H9 (cell line): ENCODE results near the gene ERICH6B. TPM values are rescaled to one million over a fixed set of nuclear protein-coding genes. Genes with fewer than 3 reads are reported as not detected.

ENCODE experiments used
- DNase-seq: peaks from one replicate; pipeline ENCODE4 v3.0.0-alpha.2; 2017
- H2AFZ ChIP-seq: one replicate; pipeline ENCODE4 v1.6.1; 2013; ENCODE audit warnings: mild to moderate bottlenecking, low read length, control low read depth, moderate library complexity
- H2AK5ac ChIP-seq: 2 replicates; pipeline ENCODE4 v1.6.1; 2013; ENCODE audit warnings: low read length, control low read depth, mixed read lengths; ENCODE audit not compliant: insufficient read length
- H2BK120ac ChIP-seq: one replicate; pipeline ENCODE4 v1.6.1; 2013; ENCODE audit warnings: low read depth, mild to moderate bottlenecking, low read length, control low read depth, inconsistent platforms; ENCODE audit not compliant: poor library complexity, severe bottlenecking
- H2BK12ac ChIP-seq: 2 replicates; pipeline ENCODE4 v1.6.1; 2013; ENCODE audit warnings: low read length, control low read depth, mixed read lengths, low read depth; ENCODE audit not compliant: insufficient read length
- H2BK15ac ChIP-seq: 2 replicates; pipeline ENCODE4 v1.6.1; 2013; ENCODE audit warnings: low read depth, low read length, control low read depth
- H2BK20ac ChIP-seq: one replicate; pipeline ENCODE4 v1.6.1; 2013; ENCODE audit warnings: low read depth, mild to moderate bottlenecking, low read length, control low read depth, inconsistent platforms; ENCODE audit not compliant: poor library complexity, severe bottlenecking
- H2BK5ac ChIP-seq: 2 replicates; pipeline ENCODE4 v1.6.1; 2013; ENCODE audit warnings: low read length, control low read depth, mixed read lengths; ENCODE audit not compliant: insufficient read length
- H3K14ac ChIP-seq: 2 replicates; pipeline ENCODE4 v1.6.1; 2013; ENCODE audit warnings: low read length, control low read depth; ENCODE audit not compliant: insufficient read depth
- H3K18ac ChIP-seq: 2 replicates; pipeline ENCODE4 v1.6.1; 2013; ENCODE audit warnings: low read depth, mild to moderate bottlenecking, mixed read lengths, low read length, control low read depth; ENCODE audit not compliant: insufficient read length
- H3K23ac ChIP-seq: 2 replicates; pipeline ENCODE4 v1.6.1; 2013; ENCODE audit warnings: low read length, control low read depth, mixed read lengths, low read depth; ENCODE audit not compliant: insufficient read length
- H3K23me2 ChIP-seq: 2 replicates; pipeline ENCODE4 v1.6.1; 2013; ENCODE audit warnings: low read depth, mild to moderate bottlenecking, mixed read lengths, low read length, control low read depth; ENCODE audit not compliant: insufficient read length, poor library complexity, severe bottlenecking
- H3K27ac ChIP-seq: 2 replicates; pipeline ENCODE4 v1.5.1; 2013; ENCODE audit warnings: low read length, control low read depth, mixed read lengths, low read depth; ENCODE audit not compliant: insufficient read length
- H3K27me3 ChIP-seq: 2 replicates; pipeline ENCODE4 v1.6.1; 2013; ENCODE audit warnings: low read length, control low read depth, inconsistent platforms; ENCODE audit not compliant: insufficient read depth
- H3K4ac ChIP-seq: 2 replicates; pipeline ENCODE4 v1.6.1; 2013; ENCODE audit warnings: low read depth, mild to moderate bottlenecking, control low read depth, inconsistent platforms, low read length, moderate library complexity
- H3K4me1 ChIP-seq: 2 replicates; pipeline ENCODE4 v1.6.1; 2013; ENCODE audit warnings: low read length, control low read depth, inconsistent platforms; ENCODE audit not compliant: insufficient read depth
- H3K4me2 ChIP-seq: 2 replicates; pipeline ENCODE4 v1.6.1; 2013; ENCODE audit warnings: low read length, control low read depth, mixed read lengths; ENCODE audit not compliant: insufficient read length, insufficient read depth
- H3K56ac ChIP-seq: 2 replicates; pipeline ENCODE4 v1.6.1; 2013; ENCODE audit warnings: low read depth, mild to moderate bottlenecking, mixed read lengths, low read length, control low read depth; ENCODE audit not compliant: insufficient read length
- H3K79me1 ChIP-seq: 2 replicates; pipeline ENCODE4 v1.6.1; 2013; ENCODE audit warnings: low read depth, mild to moderate bottlenecking, moderate library complexity, low read length, control low read depth, inconsistent platforms; ENCODE audit not compliant: insufficient read depth, poor library complexity, severe bottlenecking
- H3K79me2 ChIP-seq: 2 replicates; pipeline ENCODE4 v1.6.1; 2013; ENCODE audit warnings: low read length, control low read depth, inconsistent platforms; ENCODE audit not compliant: insufficient read depth
- H3K9ac ChIP-seq: 2 replicates; pipeline ENCODE4 v1.6.1; 2013; ENCODE audit warnings: low read length, control low read depth, mixed read lengths; ENCODE audit not compliant: insufficient read length; ENCODE audit errors: extremely low read depth
- H3K9me3 ChIP-seq: one replicate; pipeline ENCODE4 v1.6.1; 2013; ENCODE audit warnings: low read depth, low read length, inconsistent platforms; ENCODE audit not compliant: control insufficient read depth
- H3T11ph ChIP-seq: one replicate; pipeline ENCODE4 v1.6.1; 2013; ENCODE audit warnings: mild to moderate bottlenecking, low read length, control low read depth, inconsistent platforms
- H4K20me1 ChIP-seq: one replicate; pipeline ENCODE4 v1.6.1; 2013; ENCODE audit not compliant: control insufficient read depth, insufficient read length, insufficient read depth
- H4K5ac ChIP-seq: 2 replicates; pipeline ENCODE4 v1.6.1; 2013; ENCODE audit warnings: low read depth, mild to moderate bottlenecking, mixed read lengths, low read length, control low read depth; ENCODE audit not compliant: insufficient read length
- H4K8ac ChIP-seq: replicated peaks from 2 replicates; pipeline ENCODE4 v1.6.1; 2013; ENCODE audit warnings: low read length, control low read depth, mixed read lengths, low read depth; ENCODE audit not compliant: insufficient read length
- H4K91ac ChIP-seq: 2 replicates; pipeline ENCODE4 v1.6.1; 2013; ENCODE audit warnings: low read depth, mild to moderate bottlenecking, moderate library complexity, mixed read lengths, low read length, control low read depth; ENCODE audit not compliant: insufficient read length
- H3K27ac Mint-ChIP-seq, 3 experiments: 2 replicates in 2 of 3; 3 replicates in 1 of 3; pipeline ENCODE4 v1.8.0; 2020 to 2021; ENCODE audit warnings: mixed read lengths in 3 of 3, mild to moderate bottlenecking in 1 of 3, moderate library complexity in 1 of 3
- H3K27me3 Mint-ChIP-seq: 2 replicates; pipeline ENCODE4 v1.8.0; 2021; ENCODE audit warnings: low read depth, mild to moderate bottlenecking, moderate library complexity, mixed read lengths
- H3K36me3 Mint-ChIP-seq, 3 experiments: 2 replicates in 2 of 3; 3 replicates in 1 of 3; pipeline ENCODE4 v1.8.0; 2020 to 2021; ENCODE audit warnings: low read depth in 3 of 3, mixed read lengths in 3 of 3; ENCODE audit not compliant: insufficient read depth in 1 of 3
- H3K4me1 Mint-ChIP-seq, 2 experiments: 2 replicates each; pipeline ENCODE4 v1.8.0; 2020; ENCODE audit warnings: mixed read lengths in 2 of 2
- H3K4me3 Mint-ChIP-seq, 2 experiments: 2 replicates in 1 of 2; 3 replicates in 1 of 2; pipeline ENCODE4 v1.8.0; 2020 to 2021; ENCODE audit warnings: mild to moderate bottlenecking in 2 of 2, mixed read lengths in 2 of 2, moderate library complexity in 1 of 2
- H3K9me3 Mint-ChIP-seq, 2 experiments: 2 replicates in 1 of 2; 3 replicates in 1 of 2; pipeline ENCODE4 v1.8.0; 2020; ENCODE audit warnings: mild to moderate bottlenecking in 2 of 2, mixed read lengths in 2 of 2, moderate library complexity in 1 of 2
- WGBS: extraction: QIAGEN DNeasy Blood & Tissue Kit; methylation state at CpG from one replicate; pipeline ENCODE4 v1.1.7; 2013; ENCODE audit warnings: missing lambda C conversion rate, low lambda C conversion rate, mixed read lengths; ENCODE audit not compliant: insufficient read length; ENCODE audit errors: extremely low coverage; 5-methylcytosine and 5-hydroxymethylcytosine counted together
- total RNA-seq: library from RNA; stranded (reverse); gene quantifications from 2 replicates; pipeline ENCODE4 v1.2.1, GENCODE V29; 2021
- TF ChIP-seq, protein P1 (sequence below): fragments of 200-600 bp; sonication (generic); conservative IDR thresholded peaks from 3 replicates; pipeline ENCODE4 v1.8.0; 2021; ENCODE audit warnings: antibody characterized with exemption, mild to moderate bottlenecking

The ERICH6B gene
- total RNA-seq, 1 experiment from 2014 or later = not detected

GRCh38 chr13:45518525-45519245 lies 96.9 kb downstream of the ERICH6B start:
- no peak overlapping the region for H3K4me3 Mint-ChIP-seq
- peaks cover 19 to 45% (median 43%) of the 10 kb centered on the region in 3 experiments; a peak in 6 of 7 replicates for H3K36me3 Mint-ChIP-seq
- Histone ChIP-seq H3K4me2 (no peak overlapping the region), H3K23me2 (no peaks in the 10 kb centered on the region), H3K4ac (no peak overlapping the region), H3K27me3 (no peaks in the 10 kb centered on the region), H2BK120ac (no peak overlapping the region), H3K4me1 (no peaks in the 10 kb centered on the region), H2BK15ac (no peak overlapping the region), H3K9ac (no peak overlapping the region), H4K20me1 (no peaks in the 10 kb centered on the region), H3K9me3 (no peaks in the 10 kb centered on the region), H3K79me1 (no peaks in the 10 kb centered on the region), H3K27ac (no peak overlapping the region), H2AFZ (no peak overlapping the region), H3K14ac (no peak overlapping the region), H3K18ac (no peak overlapping the region), H3T11ph (no peak overlapping the region), H2BK20ac (no peak overlapping the region), H4K91ac (no peak overlapping the region), H2BK12ac (no peak overlapping the region), H4K5ac (no peak overlapping the region), H4K8ac (no peak overlapping the region), H3K23ac (no peak overlapping the region), H2AK5ac (no peak overlapping the region), H3K79me2 (no peaks in the 10 kb centered on the region), H2BK5ac (no peak overlapping the region), H3K56ac (no peak overlapping the region)
- H3K27ac Mint-ChIP-seq = no peak overlapping the region; a peak in 1 of 7 replicates
- no peaks in the 10 kb centered on the region for H3K27me3 Mint-ChIP-seq
- no peaks in the 10 kb centered on the region for H3K9me3 Mint-ChIP-seq
- no peak for DNase-seq
- WGBS = no CpG with 5 or more reads among the region's 4 CpGs
- TF ChIP-seq, protein P1, sequence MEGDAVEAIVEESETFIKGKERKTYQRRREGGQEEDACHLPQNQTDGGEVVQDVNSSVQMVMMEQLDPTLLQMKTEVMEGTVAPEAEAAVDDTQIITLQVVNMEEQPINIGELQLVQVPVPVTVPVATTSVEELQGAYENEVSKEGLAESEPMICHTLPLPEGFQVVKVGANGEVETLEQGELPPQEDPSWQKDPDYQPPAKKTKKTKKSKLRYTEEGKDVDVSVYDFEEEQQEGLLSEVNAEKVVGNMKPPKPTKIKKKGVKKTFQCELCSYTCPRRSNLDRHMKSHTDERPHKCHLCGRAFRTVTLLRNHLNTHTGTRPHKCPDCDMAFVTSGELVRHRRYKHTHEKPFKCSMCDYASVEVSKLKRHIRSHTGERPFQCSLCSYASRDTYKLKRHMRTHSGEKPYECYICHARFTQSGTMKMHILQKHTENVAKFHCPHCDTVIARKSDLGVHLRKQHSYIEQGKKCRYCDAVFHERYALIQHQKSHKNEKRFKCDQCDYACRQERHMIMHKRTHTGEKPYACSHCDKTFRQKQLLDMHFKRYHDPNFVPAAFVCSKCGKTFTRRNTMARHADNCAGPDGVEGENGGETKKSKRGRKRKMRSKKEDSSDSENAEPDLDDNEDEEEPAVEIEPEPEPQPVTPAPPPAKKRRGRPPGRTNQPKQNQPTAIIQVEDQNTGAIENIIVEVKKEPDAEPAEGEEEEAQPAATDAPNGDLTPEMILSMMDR = no peak
- H3K4me1 Mint-ChIP-seq = peaks cover 0 to under 1% of the 10 kb centered on the region in 2 experiments; a peak in 1 of 4 replicates
